ENCODE measurements around the gene RSPH6A. TPM values are rescaled to one million over a fixed set of nuclear protein-coding genes. Genes with fewer than 3 reads are reported as not detected.

Gene RSPH6A
- total and polyA plus RNA-seq, 2 of the 13 experiments (the other 11 are each of a cell fraction or from before 2014, with no cell fraction given), result 0.07 TPM; not detected in 1

GRCh38 chr19:45798995-45799517, 16.1 kb downstream of the RSPH6A start:
- H3K27me3 ChIP-seq (ENCODE audit: control insufficient read depth in 1 of 2, insufficient read depth in 2 of 2, low read length in 2 of 2), result peaks cover 1 to 19% of the 10 kb centered on the region in 2 experiments; a peak in 2 of 5 replicates
- TF ChIP-seq ZBTB25 (CRISPR knock-in tag; IDR thresholded peaks at IDR 0.05) (no peak), ZNF891 (CRISPR knock-in tag; IDR thresholded peaks at IDR 0.05) (no peak), ZNF274 (CRISPR knock-in tag; IDR thresholded peaks at IDR 0.05) (0 out of 2 replicates have a peak, but pooled peaks have one; percentile 40), ZNF572 (CRISPR knock-in tag; IDR thresholded peaks at IDR 0.05) (no peak), GATAD2A (CRISPR knock-in tag; IDR thresholded peaks at IDR 0.05) (0 out of 2 replicates have a peak, but pooled peaks have one; percentile 39), PATZ1 (CRISPR knock-in tag; IDR thresholded peaks at IDR 0.05) (peak; percentile 44), RAD21 (CRISPR knock-in tag; IDR thresholded peaks at IDR 0.05) (peak; percentile 47), HOXA7 (CRISPR knock-in tag; IDR thresholded peaks at IDR 0.05) (no peak), SALL2 (CRISPR knock-in tag; IDR thresholded peaks at IDR 0.05) (no peak), ZNF598 (CRISPR knock-in tag; IDR thresholded peaks at IDR 0.05; ENCODE audit: borderline replicate concordance) (0 out of 2 replicates have a peak, but pooled peaks have one; percentile 52), ZNF607 (CRISPR knock-in tag; IDR thresholded peaks at IDR 0.05; ENCODE audit: borderline replicate concordance) (0 out of 2 replicates have a peak, but pooled peaks have one; percentile 35), SAP130 (CRISPR knock-in tag; IDR thresholded peaks at IDR 0.05; ENCODE audit: low read depth) (peak; percentile 44), ZNF784 (CRISPR knock-in tag; IDR thresholded peaks at IDR 0.05; ENCODE audit: borderline replicate concordance) (no peak), CTCF (CRISPR knock-in tag; IDR thresholded peaks at IDR 0.05) (peak; percentile 85), HES4 (CRISPR knock-in tag; IDR thresholded peaks at IDR 0.05; ENCODE audit: borderline replicate concordance) (no peak), MXD3 (CRISPR knock-in tag; IDR thresholded peaks at IDR 0.05) (0 out of 2 replicates have a peak, but pooled peaks have one; percentile 9), ZBTB7B (CRISPR knock-in tag; IDR thresholded peaks at IDR 0.05) (peak; percentile 71; the same call in 1 of the 2 replicates)

More at GRCh38 chr19:45798995-45799517, 16.1 kb downstream of the RSPH6A start:
- H3K4me1 ChIP-seq (ENCODE audit: insufficient read depth, low read length), result peaks cover 26% of the 10 kb centered on the region
- ChIA-PET CTCF (ENCODE audit: low intra/inter-chr PET ratio, low total read pairs) (interaction anchor here (1.5 kb wide), 1 partner anchor 29 kb away, joined by 17 read pairs; the partner anchor contains the start of gene SIX5), POLR2A (interaction anchor here (0.9 to 1.3 kb wide), 6 partner anchors 24 to 104 kb away, joined by 3 to 15 read pairs (median 4); partner anchors contain the start of genes MYPOP, SIX5 and SYMPK)
- H3K27ac ChIP-seq (ENCODE audit: extremely low read length, insufficient read depth, low read length), result no peak overlapping the region
- FAIRE-seq, result peak; percentile 70
- no peaks in the 10 kb centered on the region for H4K20me1 ChIP-seq (ENCODE audit: insufficient read depth, low read length)
- no peaks in the 10 kb centered on the region for H3K79me2 ChIP-seq (ENCODE audit: insufficient read depth, low read length)
- H2AFZ ChIP-seq (ENCODE audit: low read length), result no peak overlapping the region
- H3K9ac ChIP-seq (ENCODE audit: insufficient read depth, low read depth, low read length), result no peak overlapping the region
- 4% methylated on average over 9 of the region's 10 CpGs for WGBS (ENCODE audit: low lambda C conversion rate)
- H3K9me3 ChIP-seq (ENCODE audit: low read length), result no peaks in the 10 kb centered on the region
- BruUV-seq (replicated peaks), result no TSS peak
- peak; percentile 77 for ATAC-seq
- H3K4me3 ChIP-seq (replicated peaks in 1 of 3; ENCODE audit: insufficient read depth in 1 of 3, low read depth in 2 of 3, low read length in 3 of 3), result 0 out of 6 replicates have a peak overlapping the region, but pooled peaks of 1 of the 3 experiments have one; percentile 33
- peak; percentile 31 for DNase-seq (ENCODE audit: low spot score)
- in situ Hi-C loops (cut with HindIII; ENCODE audit: extremely low pct_ligation_motif_present, low pct_unique_long_range_greater_than_20kb) (no loop called here), intact Hi-C loops (cut with micrococcal nuclease; ENCODE audit: unreplicated experiment) (loop anchor here (1.0 kb wide), 1 partner anchor 29 kb away; no protein-coding TSS in a partner anchor)
- peak overlapping the region; percentile 59 for H3K4me2 ChIP-seq (ENCODE audit: low read depth, low read length)
- H3K36me3 ChIP-seq (replicated peaks in 1 of 2; ENCODE audit: control insufficient read depth in 1 of 2, insufficient read depth in 2 of 2, low read length in 2 of 2), result no peaks in the 10 kb centered on the region

Data from HepG2 (cell line).